HL-60/S4 (cell line): ENCODE data around the gene BRF1.

Experiments used
- in situ Hi-C: fragments of 300-500 bp; cut with MboI; formaldehyde crosslinking; loops from 2 replicates; pipeline ENCODE4 v1.14.3; 2022; ENCODE audit warnings: low sequenced_read_pairs

BRF1 gene

GRCh38 chr14:105163040-105163742 is 137.6 kb downstream of the BRF1 start:
- in situ Hi-C loops: no loop called here

GRCh38 chr14:105162669-105162979 is 138.2 kb downstream of the BRF1 start:
- in situ Hi-C loops: no loop called here

GRCh38 chr14:105161964-105162668 is 138.7 kb downstream of the BRF1 start:
- in situ Hi-C loops: no loop called here

GRCh38 chr14:105161309-105161708 is 139.5 kb downstream of the BRF1 start:
- in situ Hi-C loops: no loop called here

GRCh38 chr14:105160776-105161175 is 140.0 kb downstream of the BRF1 start:
- in situ Hi-C loops: no loop called here

- in situ Hi-C loops: no loop called here
Measured at GRCh38 chr14:105159344-105159743, 141.5 kb downstream of the BRF1 start.
